Neural cell (in vitro differentiated cells): ENCODE measurements around the gene EDA. TPM values are rescaled to one million over a fixed set of nuclear protein-coding genes. Genes with fewer than 3 reads are reported as not detected.

Source experiments
- H2AFZ ChIP-seq: fragments of 200-600, 300-800 bp; sonication (generic), shearing (Covaris generic); 2 replicates; pipeline ENCODE4 v1.6.0; 2014; ENCODE audit warnings: low read depth, mild to moderate bottlenecking, antibody characterized with exemption, low read length, moderate library complexity
- H3F3A ChIP-seq: fragments of 200-600 bp; shearing (Covaris generic); 2 replicates; pipeline ENCODE4 v1.6.1; 2016; ENCODE audit warnings: mild to moderate bottlenecking, moderate library complexity, mixed read lengths, antibody characterized with exemption, low read length; ENCODE audit not compliant: insufficient read depth, poor library complexity, severe bottlenecking
- H3K27ac ChIP-seq: fragments of 200-600, 300-800 bp; sonication (generic), shearing (Covaris generic); 2 replicates; pipeline ENCODE4 v1.5.1; 2014; ENCODE audit warnings: mild to moderate bottlenecking, low read length, moderate library complexity
- H3K27me3 ChIP-seq: fragments of 300-800, 200-600 bp; sonication (generic), shearing (Covaris generic); 2 replicates; pipeline ENCODE4 v1.6.0; 2014; ENCODE audit warnings: mild to moderate bottlenecking, low read depth, low read length, moderate library complexity; ENCODE audit not compliant: insufficient read depth
- H3K36me3 ChIP-seq: fragments of 300-800, 200-600 bp; sonication (generic), shearing (Covaris generic); 2 replicates; pipeline ENCODE4 v1.5.1; 2014; ENCODE audit warnings: mild to moderate bottlenecking, antibody characterized with exemption, low read length, moderate library complexity; ENCODE audit not compliant: insufficient read depth
- H3K4me2 ChIP-seq: fragments of 300-800, 200-600 bp; sonication (generic), shearing (Covaris generic); 2 replicates; pipeline ENCODE4 v1.6.0; 2014; ENCODE audit warnings: mild to moderate bottlenecking, low read length
- H3K4me3 ChIP-seq: fragments of 300-800, 200-600 bp; sonication (generic), shearing (Covaris generic); 2 replicates; pipeline ENCODE4 v1.5.1; 2014; ENCODE audit warnings: mild to moderate bottlenecking, low read length, moderate library complexity
- H3K79me2 ChIP-seq: fragments of 200-600 bp; shearing (Covaris generic); replicated peaks from 2 replicates; pipeline ENCODE4 v1.6.0; 2014; ENCODE audit warnings: mild to moderate bottlenecking, low read length, moderate library complexity; ENCODE audit not compliant: insufficient read depth
- H3K9ac ChIP-seq: fragments of 300-800, 200-600 bp; sonication (generic), shearing (Covaris generic); 2 replicates; pipeline ENCODE4 v1.6.1; 2016; ENCODE audit warnings: mild to moderate bottlenecking, low read length, mixed read lengths
- H3K9me2 ChIP-seq: fragments of 200-600 bp; shearing (Covaris generic); 2 replicates; pipeline ENCODE4 v1.6.1; 2016; ENCODE audit warnings: mild to moderate bottlenecking, low read length, mixed read lengths; ENCODE audit not compliant: insufficient read depth
- H3K9me3 ChIP-seq: fragments of 200-600, 300-800 bp; sonication (generic), shearing (Covaris generic); 2 replicates; pipeline ENCODE4 v1.6.1; 2016; ENCODE audit warnings: mild to moderate bottlenecking, mixed run types, low read length, moderate library complexity, mixed read lengths
- H4K20me1 ChIP-seq: fragments of 200-600 bp; shearing (Covaris generic); 2 replicates; pipeline ENCODE4 v1.6.1; 2016; ENCODE audit warnings: mild to moderate bottlenecking, mixed run types; ENCODE audit not compliant: insufficient read depth
- EP300 ChIP-seq: fragments of 450-650 bp; conservative IDR thresholded peaks from 2 replicates; pipeline ENCODE4 v1.6.1; 2014; ENCODE audit warnings: antibody characterized with exemption, mild to moderate bottlenecking, moderate library complexity; ENCODE audit not compliant: poor library complexity, severe bottlenecking
- EZH2 ChIP-seq: fragments of 200-600, 300-800 bp; shearing (Covaris generic), sonication (generic); IDR thresholded peaks from 2 replicates; pipeline ENCODE4 v1.6.1; 2014; ENCODE audit warnings: antibody characterized with exemption, low read length, borderline replicate concordance, mild to moderate bottlenecking; ENCODE audit not compliant: insufficient read depth, poor library complexity, severe bottlenecking
- MXI1 ChIP-seq: fragments of 450-650 bp; conservative IDR thresholded peaks from 2 replicates; pipeline ENCODE4 v1.6.1; 2014; ENCODE audit warnings: antibody characterized with exemption, mild to moderate bottlenecking; ENCODE audit not compliant: poor library complexity, severe bottlenecking
- RAD21 ChIP-seq: fragments of 450-650 bp; conservative IDR thresholded peaks from 2 replicates; pipeline ENCODE4 v1.6.1; 2014; ENCODE audit warnings: antibody characterized with exemption, mild to moderate bottlenecking, moderate library complexity
- SMC3 ChIP-seq: fragments of 450-650 bp; conservative IDR thresholded peaks from 2 replicates; pipeline ENCODE4 v1.6.1; 2014; ENCODE audit warnings: antibody characterized with exemption, mild to moderate bottlenecking, moderate library complexity; ENCODE audit not compliant: poor library complexity
- TAF1 ChIP-seq: IDR thresholded peaks from 2 replicates; pipeline ENCODE4 v1.6.1; 2012; ENCODE audit warnings: low read depth
- polyA plus RNA-seq: library from polyadenylated mRNA; depleted of rRNA; stranded (reverse); fragments of >200 nt; gene quantifications from 2 replicates; pipeline ENCODE4 v1.2.3, GENCODE V29; 2014
- TF ChIP-seq, protein P1 (sequence below): fragments of 450-650 bp; IDR thresholded peaks from 2 replicates; pipeline ENCODE4 v1.5.1; 2014; ENCODE audit warnings: antibody characterized with exemption, mild to moderate bottlenecking, moderate library complexity; ENCODE audit not compliant: poor library complexity, severe bottlenecking
- TF ChIP-seq, protein P2 (sequence below): IDR thresholded peaks from 2 replicates; pipeline ENCODE4 v1.6.1; 2012; ENCODE audit warnings: borderline replicate concordance

EDA gene
- polyA plus RNA-seq, 1 donor from 2014 or later = 1.1 TPM

DNA sequence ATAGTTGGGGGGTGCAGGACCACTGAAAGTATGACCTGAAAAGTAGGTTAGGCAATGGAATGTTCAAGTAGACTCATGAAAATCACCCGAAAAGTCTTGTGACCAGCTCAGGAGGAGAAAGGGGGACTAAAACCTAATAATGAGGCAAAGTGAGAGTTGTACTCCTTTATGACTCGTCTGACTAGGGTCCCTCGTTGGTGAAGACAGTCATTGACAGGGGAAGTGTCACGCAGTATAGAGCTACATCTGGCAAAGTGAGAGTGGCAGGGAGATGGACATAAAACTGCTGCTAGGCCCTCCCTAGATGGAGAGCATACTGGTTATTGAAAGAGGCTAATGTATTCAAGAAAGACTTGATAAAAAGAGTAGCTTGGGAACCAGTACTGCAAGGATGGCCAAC lies 466.8 kb downstream of the EDA start:
- no peak overlapping the region for H3K27ac ChIP-seq
- no peaks in the 10 kb centered on the region for H4K20me1 ChIP-seq
- no peaks in the 10 kb centered on the region for H3K79me2 ChIP-seq
- no peak overlapping the region for H2AFZ ChIP-seq
- H3K9me3 ChIP-seq = no peaks in the 10 kb centered on the region
- no peaks in the 10 kb centered on the region for H3K27me3 ChIP-seq
- no peaks in the 10 kb centered on the region for H3K36me3 ChIP-seq
- no peak overlapping the region for H3K4me3 ChIP-seq
- no peaks in the 10 kb centered on the region for H3K9me2 ChIP-seq
- no peak overlapping the region for H3K9ac ChIP-seq
- TF ChIP-seq EZH2 (no peak), TAF1 (no peak), MXI1 (no peak)
- no peak overlapping the region for H3K4me2 ChIP-seq
- no peaks in the 10 kb centered on the region for H3F3A ChIP-seq

DNA sequence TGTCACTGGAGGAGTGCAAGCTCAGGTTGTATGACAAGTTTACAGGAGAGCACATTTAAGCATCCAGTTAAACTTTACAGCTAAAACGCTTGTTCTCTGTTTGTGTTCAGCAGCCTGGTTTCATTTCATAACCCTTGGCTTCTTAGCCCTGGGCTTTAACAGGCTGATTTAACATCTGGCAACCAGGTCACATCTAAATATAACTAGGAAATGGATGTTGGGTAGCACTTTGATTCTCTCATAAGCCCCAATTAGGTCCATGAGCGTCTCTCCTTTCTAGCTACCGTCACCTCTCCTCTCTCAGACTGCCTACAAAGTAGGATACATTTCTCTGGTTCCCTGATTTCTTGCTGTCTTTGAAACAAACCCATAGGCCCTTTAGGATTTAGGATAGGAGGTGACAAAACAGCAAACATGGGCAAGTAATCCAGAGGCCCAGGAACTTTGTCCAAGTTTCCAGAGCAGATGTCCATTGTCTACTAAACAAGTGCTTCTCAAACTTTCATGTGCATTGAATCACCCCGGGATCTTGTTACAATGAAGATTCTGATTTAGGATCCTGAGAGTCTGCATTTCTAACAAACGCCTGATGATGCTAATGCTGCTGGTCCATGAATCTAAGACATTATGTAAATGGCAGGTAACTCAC lies 468.8 kb downstream of the EDA start:
- H3K27me3 ChIP-seq = no peaks in the 10 kb centered on the region
- no peak for TF ChIP-seq RAD21

DNA sequence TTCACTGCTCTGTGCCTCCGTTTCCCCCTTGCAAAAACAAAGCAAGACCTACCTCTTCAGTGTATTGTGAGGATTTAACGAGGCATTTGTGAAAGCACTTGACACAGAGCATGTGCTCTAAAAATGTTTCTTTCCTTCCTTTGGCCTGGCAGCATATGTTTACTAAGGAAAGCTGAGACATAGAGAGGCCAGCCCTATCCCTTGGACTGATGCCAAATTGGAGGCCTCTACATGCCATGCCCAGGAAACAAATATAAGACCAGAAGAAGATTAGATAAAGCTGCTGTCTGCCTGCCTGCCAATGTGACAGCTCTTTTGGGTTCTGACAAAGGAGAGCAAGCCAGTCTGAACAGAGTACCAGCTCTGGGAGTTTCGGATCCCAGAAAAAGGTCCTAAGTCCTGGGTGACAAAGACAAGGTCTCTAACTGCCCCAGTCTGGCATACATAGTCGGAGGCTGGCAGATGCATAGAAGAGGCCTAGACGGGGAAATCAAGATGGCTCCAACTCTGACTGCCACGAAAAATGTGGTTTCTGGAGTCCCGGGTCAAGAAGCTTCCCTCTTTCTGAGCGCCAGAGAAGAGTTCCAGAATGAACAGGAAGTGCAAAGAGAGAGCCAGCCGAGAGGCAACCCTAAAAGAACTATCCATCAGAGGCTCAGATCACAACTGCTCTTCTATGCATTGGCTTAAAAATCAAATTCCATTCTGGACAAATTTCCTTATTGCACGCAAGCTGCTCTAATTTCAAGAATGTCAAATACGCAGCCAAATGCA lies 472.1 kb downstream of the EDA start:
- H3K9ac ChIP-seq = no peak overlapping the region
- no peak overlapping the region for H2AFZ ChIP-seq
- no peak overlapping the region for H3K4me2 ChIP-seq
- H3K9me2 ChIP-seq = no peaks in the 10 kb centered on the region
- no peak overlapping the region for H3K4me3 ChIP-seq
- H3K27me3 ChIP-seq = no peaks in the 10 kb centered on the region
- no peak for TF ChIP-seq EZH2
- TF ChIP-seq MXI1 = no peak
- no peak for TF ChIP-seq EP300
- TF ChIP-seq, protein P1, sequence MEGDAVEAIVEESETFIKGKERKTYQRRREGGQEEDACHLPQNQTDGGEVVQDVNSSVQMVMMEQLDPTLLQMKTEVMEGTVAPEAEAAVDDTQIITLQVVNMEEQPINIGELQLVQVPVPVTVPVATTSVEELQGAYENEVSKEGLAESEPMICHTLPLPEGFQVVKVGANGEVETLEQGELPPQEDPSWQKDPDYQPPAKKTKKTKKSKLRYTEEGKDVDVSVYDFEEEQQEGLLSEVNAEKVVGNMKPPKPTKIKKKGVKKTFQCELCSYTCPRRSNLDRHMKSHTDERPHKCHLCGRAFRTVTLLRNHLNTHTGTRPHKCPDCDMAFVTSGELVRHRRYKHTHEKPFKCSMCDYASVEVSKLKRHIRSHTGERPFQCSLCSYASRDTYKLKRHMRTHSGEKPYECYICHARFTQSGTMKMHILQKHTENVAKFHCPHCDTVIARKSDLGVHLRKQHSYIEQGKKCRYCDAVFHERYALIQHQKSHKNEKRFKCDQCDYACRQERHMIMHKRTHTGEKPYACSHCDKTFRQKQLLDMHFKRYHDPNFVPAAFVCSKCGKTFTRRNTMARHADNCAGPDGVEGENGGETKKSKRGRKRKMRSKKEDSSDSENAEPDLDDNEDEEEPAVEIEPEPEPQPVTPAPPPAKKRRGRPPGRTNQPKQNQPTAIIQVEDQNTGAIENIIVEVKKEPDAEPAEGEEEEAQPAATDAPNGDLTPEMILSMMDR = no peak
- no peak overlapping the region for H3K27ac ChIP-seq
- H3K79me2 ChIP-seq = no peaks in the 10 kb centered on the region
- H4K20me1 ChIP-seq = no peaks in the 10 kb centered on the region
- H3K9me3 ChIP-seq = no peaks in the 10 kb centered on the region
- H3F3A ChIP-seq = no peaks in the 10 kb centered on the region
- H3K36me3 ChIP-seq = no peaks in the 10 kb centered on the region

More for the DNA sequence above, 468.8 kb downstream of the EDA start:
- Histone ChIP-seq H3F3A (no peaks in the 10 kb centered on the region), H3K9ac (no peak overlapping the region), H3K9me2 (no peaks in the 10 kb centered on the region), H3K27ac (no peak overlapping the region), H3K4me2 (no peak overlapping the region), H3K79me2 (no peaks in the 10 kb centered on the region), H3K9me3 (no peaks in the 10 kb centered on the region), H3K36me3 (no peaks in the 10 kb centered on the region), H4K20me1 (no peaks in the 10 kb centered on the region), H2AFZ (no peak overlapping the region), H3K4me3 (no peak overlapping the region)

DNA sequence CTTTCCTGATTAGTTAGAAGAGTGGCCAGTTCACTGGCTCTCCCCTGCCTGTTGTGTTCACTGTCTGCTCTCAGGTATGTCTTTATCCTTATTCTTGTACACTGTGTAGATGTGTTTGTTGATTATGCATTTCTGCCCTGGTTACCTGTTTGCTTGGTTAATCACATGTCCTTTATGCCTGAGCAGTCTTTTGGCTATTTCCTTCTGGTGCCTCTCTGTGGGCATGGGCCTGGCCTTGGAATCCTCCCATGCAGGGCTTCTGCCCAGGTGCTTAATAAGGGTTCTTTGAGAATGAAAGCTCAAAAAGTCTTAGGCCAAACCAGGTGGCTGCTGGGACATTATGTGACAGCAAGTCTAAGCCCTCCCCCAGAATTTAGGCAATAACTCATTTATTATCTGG lies 472.8 kb downstream of the EDA start:
- Histone ChIP-seq H4K20me1 (no peaks in the 10 kb centered on the region), H3K4me2 (no peak overlapping the region), H3K4me3 (no peak overlapping the region), H3F3A (no peaks in the 10 kb centered on the region), H3K27me3 (no peaks in the 10 kb centered on the region), H3K9ac (no peak overlapping the region), H3K36me3 (no peaks in the 10 kb centered on the region), H2AFZ (no peak overlapping the region), H3K79me2 (no peaks in the 10 kb centered on the region), H3K27ac (no peak overlapping the region), H3K9me2 (no peaks in the 10 kb centered on the region), H3K9me3 (no peaks in the 10 kb centered on the region)
- TF ChIP-seq SMC3 (no peak), EP300 (no peak)
- TF ChIP-seq, protein P2, sequence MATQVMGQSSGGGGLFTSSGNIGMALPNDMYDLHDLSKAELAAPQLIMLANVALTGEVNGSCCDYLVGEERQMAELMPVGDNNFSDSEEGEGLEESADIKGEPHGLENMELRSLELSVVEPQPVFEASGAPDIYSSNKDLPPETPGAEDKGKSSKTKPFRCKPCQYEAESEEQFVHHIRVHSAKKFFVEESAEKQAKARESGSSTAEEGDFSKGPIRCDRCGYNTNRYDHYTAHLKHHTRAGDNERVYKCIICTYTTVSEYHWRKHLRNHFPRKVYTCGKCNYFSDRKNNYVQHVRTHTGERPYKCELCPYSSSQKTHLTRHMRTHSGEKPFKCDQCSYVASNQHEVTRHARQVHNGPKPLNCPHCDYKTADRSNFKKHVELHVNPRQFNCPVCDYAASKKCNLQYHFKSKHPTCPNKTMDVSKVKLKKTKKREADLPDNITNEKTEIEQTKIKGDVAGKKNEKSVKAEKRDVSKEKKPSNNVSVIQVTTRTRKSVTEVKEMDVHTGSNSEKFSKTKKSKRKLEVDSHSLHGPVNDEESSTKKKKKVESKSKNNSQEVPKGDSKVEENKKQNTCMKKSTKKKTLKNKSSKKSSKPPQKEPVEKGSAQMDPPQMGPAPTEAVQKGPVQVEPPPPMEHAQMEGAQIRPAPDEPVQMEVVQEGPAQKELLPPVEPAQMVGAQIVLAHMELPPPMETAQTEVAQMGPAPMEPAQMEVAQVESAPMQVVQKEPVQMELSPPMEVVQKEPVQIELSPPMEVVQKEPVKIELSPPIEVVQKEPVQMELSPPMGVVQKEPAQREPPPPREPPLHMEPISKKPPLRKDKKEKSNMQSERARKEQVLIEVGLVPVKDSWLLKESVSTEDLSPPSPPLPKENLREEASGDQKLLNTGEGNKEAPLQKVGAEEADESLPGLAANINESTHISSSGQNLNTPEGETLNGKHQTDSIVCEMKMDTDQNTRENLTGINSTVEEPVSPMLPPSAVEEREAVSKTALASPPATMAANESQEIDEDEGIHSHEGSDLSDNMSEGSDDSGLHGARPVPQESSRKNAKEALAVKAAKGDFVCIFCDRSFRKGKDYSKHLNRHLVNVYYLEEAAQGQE = no peak
